Keratinocyte (primary cell): ENCODE measurements around the gene NARS2. TPM values are rescaled to one million over a fixed set of nuclear protein-coding genes. Genes with fewer than 3 reads are reported as not detected.
A peak's percentile ranks its signal among the peaks of the same experiment; 100 is the strongest.

Experiments
- DNase-seq: peaks from one replicate; pipeline ENCODE4 v3.0.0-alpha.2; 2011; ENCODE audit warnings: low read depth, missing footprints, low spot score
- FAIRE-seq: peaks from 2 replicates; lab custom pipeline; 2011; peaks lifted over from hg19 to GRCh38; lab: Jason Lieb, UNC
- H2AFZ ChIP-seq: 2 replicates; pipeline ENCODE4 v1.6.0; 2012; ENCODE audit warnings: low read length, control low read depth, inconsistent platforms; ENCODE audit not compliant: control insufficient read depth
- H3K27ac ChIP-seq: 2 replicates; pipeline ENCODE4 v1.5.1; 2011; ENCODE audit warnings: low read length; ENCODE audit not compliant: control insufficient read depth, insufficient read depth
- H3K27me3 ChIP-seq: 3 replicates; pipeline ENCODE4 v1.6.0; 2011; ENCODE audit warnings: low read length; ENCODE audit not compliant: control insufficient read depth, insufficient read depth; ENCODE audit errors: extremely low read depth
- H3K36me3 ChIP-seq, 2 experiments: 2 replicates in 1 of 2; 3 replicates in 1 of 2; pipeline ENCODE4 v1.5.1; 2011; ENCODE audit warnings: low read length in 2 of 2, mild to moderate bottlenecking in 1 of 2; ENCODE audit not compliant: control insufficient read depth in 2 of 2, insufficient read depth in 2 of 2; ENCODE audit errors: extremely low read depth in 1 of 2
- H3K4me1 ChIP-seq: 3 replicates; pipeline ENCODE4 v1.5.1; 2011; ENCODE audit warnings: low read length; ENCODE audit not compliant: control insufficient read depth, insufficient read depth; ENCODE audit errors: extremely low read depth
- H3K4me2 ChIP-seq: 3 replicates; pipeline ENCODE4 v1.6.0; 2011; ENCODE audit warnings: low read depth, low read length; ENCODE audit not compliant: control insufficient read depth, insufficient read depth; ENCODE audit errors: extremely low read depth
- H3K4me3 ChIP-seq, 3 experiments: fragments of 200-600 bp in 1 of 3; sonication (generic) in 1 of 3; 2 replicates in 2 of 3; 3 replicates in 1 of 3; pipeline ENCODE4 v1.5.1; 2011 to 2016; ENCODE audit warnings: low read length in 3 of 3, mild to moderate bottlenecking in 3 of 3, control low read depth in 2 of 3, inconsistent platforms in 1 of 3, low read depth in 1 of 3, mixed read lengths in 1 of 3, mixed run types in 1 of 3, moderate library complexity in 1 of 3; ENCODE audit not compliant: control insufficient read depth in 2 of 3, insufficient read depth in 2 of 3; ENCODE audit errors: extremely low read depth in 1 of 3
- H3K79me2 ChIP-seq: 2 replicates; pipeline ENCODE4 v1.6.0; 2012; ENCODE audit warnings: low read length; ENCODE audit not compliant: control insufficient read depth, insufficient read depth
- H3K9ac ChIP-seq: 3 replicates; pipeline ENCODE4 v1.6.0; 2011; ENCODE audit warnings: low read length; ENCODE audit not compliant: control insufficient read depth, insufficient read depth; ENCODE audit errors: extremely low read depth
- H3K9me1 ChIP-seq: 3 replicates; pipeline ENCODE4 v1.6.0; 2011; ENCODE audit warnings: low read length; ENCODE audit not compliant: control insufficient read depth, insufficient read depth; ENCODE audit errors: extremely low read depth
- H3K9me3 ChIP-seq: 2 replicates; pipeline ENCODE4 v1.5.1; 2012; ENCODE audit warnings: low read depth, low read length; ENCODE audit not compliant: control insufficient read depth
- H4K20me1 ChIP-seq: 3 replicates; pipeline ENCODE4 v1.6.0; 2011; ENCODE audit warnings: low read length; ENCODE audit not compliant: control insufficient read depth, insufficient read depth; ENCODE audit errors: extremely low read depth
- CTCF ChIP-seq, 3 experiments: IDR thresholded peaks in 1 of 3; conservative IDR thresholded peaks in 1 of 3; optimal IDR thresholded peaks in 1 of 3; 2 replicates in 2 of 3; 3 replicates in 1 of 3; pipeline versions ENCODE3 to v1.5.1; 2011; ENCODE audit warnings: low read length in 3 of 3, mild to moderate bottlenecking in 3 of 3, moderate library complexity in 2 of 3, control low read depth in 1 of 3, inconsistent platforms in 1 of 3; ENCODE audit not compliant: insufficient read depth in 2 of 3; ENCODE audit errors: extremely low read depth in 1 of 3
- EZH2 ChIP-seq: IDR thresholded peaks from one replicate; pipeline ENCODE4 v1.6.1; 2012; ENCODE audit warnings: inconsistent platforms, mild to moderate bottlenecking, low read length, moderate library complexity
- dilution Hi-C: fragments of 300-500 bp; cut with MboI; formaldehyde crosslinking; loops from one replicate; pipeline ENCODE4 v1.7.0; 2020; ENCODE audit warnings: low sequenced_read_pairs; ENCODE audit not compliant: extremely low pct_ligation_motif_present
- polyA minus RNA-seq, 3 experiments: library from RNA; depleted of rRNA, polyadenylated mRNA; stranded (reverse); fragments of >200 nt; gene quantifications; 1 replicate in 1 of 3; 2 replicates in 1 of 3; 3 replicates in 1 of 3; pipeline ENCODE4 v1.2.3, GENCODE V29; 2011
- polyA plus RNA-seq, 5 experiments: library from polyadenylated mRNA; depleted of rRNA in 3 of 5; stranded (reverse) in 3 of 5; stranded (forward) in 1 of 5; unstranded in 1 of 5; fragments of >200 nt; gene quantifications; 1 replicate in 1 of 5; 2 replicates in 3 of 5; 3 replicates in 1 of 5; pipeline versions ENCODE4 v1.2.1 to v1.2.3, GENCODE V29; 2011 to 2012; ENCODE audit warnings: missing spikeins in 2 of 5, low read depth in 1 of 5, low replicate concordance in 1 of 5

NARS2 gene
- 15.1 to 28.8 TPM (median 17.7 TPM) in 3 replicates for polyA plus RNA-seq
- polyA plus RNA-seq (2011; ENCODE audit: low read depth), result 18.4 TPM
- polyA plus RNA-seq (2011; cell fraction: cytosol; rRNA removed), result 11.7 and 21.2 TPM in 2 replicates
- 13.3 and 17.2 TPM in 2 replicates for polyA plus RNA-seq (2011; cell fraction: nucleus; rRNA removed)
- 14.8 and 19.3 TPM in 2 replicates for polyA plus RNA-seq (2012; ENCODE audit: low replicate concordance)
- polyA minus RNA-seq, result 5.3 to 13.3 TPM (median 9.3 TPM) in 3 replicates
- polyA minus RNA-seq (2011; cell fraction: cytosol; rRNA and poly(A)+ RNA removed), result 8.8 TPM
- polyA minus RNA-seq (2011; cell fraction: nucleus; rRNA and poly(A)+ RNA removed), result 12.1 and 24.1 TPM in 2 replicates

GRCh38 chr11:78574386-78575381 lies at the start of gene NARS2:
TSS of gene NARS2 (minus strand) at chr11:78574864. CDS start at chr11:78574488, 376 bp downstream.
- no peaks in the 10 kb centered on the region for H3K9me1 ChIP-seq
- no peaks in the 10 kb centered on the region for H3K27me3 ChIP-seq
- no peak for TF ChIP-seq EZH2
- no peak for TF ChIP-seq CTCF (optimal IDR thresholded peaks at IDR 0.05 in 1 of 3, IDR thresholded peaks at IDR 0.05 in 1 of 3, conservative IDR thresholded peaks at IDR 0.05 in 1 of 3; ENCODE audit: extremely low read depth in 1 of 3, insufficient read depth in 2 of 3, low read length in 3 of 3)
- peaks cover 0 to 10% of the 10 kb centered on the region in 2 experiments for H3K36me3 ChIP-seq
- H3K4me3 ChIP-seq, result peak within 1 kb of the TSS; percentile 72 to 95 (median 75)
- peak within 1 kb of the TSS; percentile 92 for H3K9ac ChIP-seq
- FAIRE-seq (peak; percentile 26), DNase-seq (peak; percentile 78)
- dilution Hi-C loops, result no loop called here
- peaks cover 11% of the 10 kb centered on the region for H3K4me1 ChIP-seq
- peak within 1 kb of the TSS; percentile 97 for H3K4me2 ChIP-seq
- no peaks in the 10 kb centered on the region for H4K20me1 ChIP-seq
- H3K79me2 ChIP-seq, result peaks cover 22% of the 10 kb centered on the region
- H3K27ac ChIP-seq, result peak within 1 kb of the TSS; percentile 86
- H2AFZ ChIP-seq, result peak within 1 kb of the TSS; percentile 94
- no peaks in the 10 kb centered on the region for H3K9me3 ChIP-seq

DNA sequence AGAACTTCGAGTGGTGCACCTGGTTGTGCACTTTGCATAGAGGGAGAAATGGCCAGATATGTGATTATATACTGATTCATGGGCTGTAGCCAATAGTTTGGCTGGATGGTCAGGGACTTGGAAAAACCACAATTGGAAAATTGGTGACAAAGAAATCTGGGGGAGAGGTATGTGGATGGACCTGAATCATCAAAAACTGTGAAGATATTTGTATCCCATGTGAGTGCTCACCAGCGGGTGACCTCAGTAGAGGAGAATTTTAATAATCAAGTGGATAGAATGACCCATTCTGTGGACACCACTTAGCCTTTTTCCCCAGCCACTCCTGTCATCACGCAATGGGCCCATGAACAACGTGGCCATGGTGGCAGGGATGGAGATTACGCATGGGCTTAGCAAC lies 48.0 kb upstream of the NARS2 start:
- no peak overlapping the region for H2AFZ ChIP-seq
- H3K4me2 ChIP-seq, result no peak overlapping the region
- no peak overlapping the region for H3K9ac ChIP-seq
- H3K27ac ChIP-seq, result no peak overlapping the region
- H3K36me3 ChIP-seq, result no peaks in the 10 kb centered on the region
- no peaks in the 10 kb centered on the region for H3K9me1 ChIP-seq
- no peaks in the 10 kb centered on the region for H3K27me3 ChIP-seq
- H3K79me2 ChIP-seq, result no peaks in the 10 kb centered on the region
- no peaks in the 10 kb centered on the region for H4K20me1 ChIP-seq
- TF ChIP-seq EZH2 (no peak), CTCF (optimal IDR thresholded peaks at IDR 0.05 in 1 of 3, IDR thresholded peaks at IDR 0.05 in 1 of 3, conservative IDR thresholded peaks at IDR 0.05 in 1 of 3; ENCODE audit: extremely low read depth in 1 of 3, insufficient read depth in 2 of 3, low read length in 3 of 3) (no peak)
- no peak for DNase-seq
- no peak overlapping the region for H3K4me3 ChIP-seq
- no peak for FAIRE-seq
- no peaks in the 10 kb centered on the region for H3K4me1 ChIP-seq
- H3K9me3 ChIP-seq, result no peaks in the 10 kb centered on the region
- dilution Hi-C loops, result no loop called here
